ENCODE results near the gene ARHGAP44.

DNA sequence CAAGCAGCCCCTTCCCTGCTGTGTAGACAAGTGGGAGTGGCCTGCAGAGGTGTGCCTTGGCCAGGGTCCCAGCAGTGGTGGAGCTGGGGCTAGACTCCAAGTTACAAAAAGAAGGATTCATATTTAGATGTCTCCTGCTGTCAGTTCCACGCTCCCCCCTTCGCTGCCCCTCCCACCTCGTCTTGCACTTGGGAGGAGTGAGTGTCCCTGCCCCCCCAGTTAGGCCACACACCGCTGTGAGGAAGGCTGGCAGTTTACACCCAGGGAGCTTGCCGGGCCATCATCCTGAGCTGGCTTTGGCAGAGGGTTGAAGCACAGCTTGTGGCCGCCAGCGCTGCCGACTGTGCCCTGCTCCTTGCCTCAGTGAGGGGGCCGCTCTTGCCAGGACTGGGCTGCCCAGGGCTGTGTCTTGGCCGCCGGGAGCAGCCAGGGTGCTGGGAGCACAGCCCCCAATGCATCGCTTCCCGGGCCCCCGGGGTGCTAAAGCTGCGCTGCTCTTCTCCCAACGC lies 184.3 kb downstream of the ARHGAP44 start:
- TF ChIP-seq SP2 (IDR thresholded peaks at IDR 0.05; ENCODE audit: low read length): no peak
- TF ChIP-seq POLR2A (IDR thresholded peaks at IDR 0.05; ENCODE audit: control extremely low read depth in 1 of 2, low read depth in 2 of 2, low read length in 2 of 2): no peak
- TF ChIP-seq, protein P1, sequence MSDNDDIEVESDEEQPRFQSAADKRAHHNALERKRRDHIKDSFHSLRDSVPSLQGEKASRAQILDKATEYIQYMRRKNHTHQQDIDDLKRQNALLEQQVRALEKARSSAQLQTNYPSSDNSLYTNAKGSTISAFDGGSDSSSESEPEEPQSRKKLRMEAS (IDR thresholded peaks at IDR 0.05): no peak
- TF ChIP-seq EZH2 (IDR thresholded peaks at IDR 0.05; ENCODE audit: low read depth, low read length, severe bottlenecking): no peak
- no peak for TF ChIP-seq JUND (IDR thresholded peaks at IDR 0.05; ENCODE audit: low read length)
- TF ChIP-seq CEBPB (IDR thresholded peaks at IDR 0.05; ENCODE audit: low read depth, low read length): no peak
- TF ChIP-seq POLR2AphosphoS5 (IDR thresholded peaks at IDR 0.05; ENCODE audit: low read depth, low read length): no peak
- no peak; the same call in 1 of the 2 replicates for TF ChIP-seq TBP (IDR thresholded peaks at IDR 0.05; ENCODE audit: low read depth, low read length)
- TF ChIP-seq, protein P2, sequence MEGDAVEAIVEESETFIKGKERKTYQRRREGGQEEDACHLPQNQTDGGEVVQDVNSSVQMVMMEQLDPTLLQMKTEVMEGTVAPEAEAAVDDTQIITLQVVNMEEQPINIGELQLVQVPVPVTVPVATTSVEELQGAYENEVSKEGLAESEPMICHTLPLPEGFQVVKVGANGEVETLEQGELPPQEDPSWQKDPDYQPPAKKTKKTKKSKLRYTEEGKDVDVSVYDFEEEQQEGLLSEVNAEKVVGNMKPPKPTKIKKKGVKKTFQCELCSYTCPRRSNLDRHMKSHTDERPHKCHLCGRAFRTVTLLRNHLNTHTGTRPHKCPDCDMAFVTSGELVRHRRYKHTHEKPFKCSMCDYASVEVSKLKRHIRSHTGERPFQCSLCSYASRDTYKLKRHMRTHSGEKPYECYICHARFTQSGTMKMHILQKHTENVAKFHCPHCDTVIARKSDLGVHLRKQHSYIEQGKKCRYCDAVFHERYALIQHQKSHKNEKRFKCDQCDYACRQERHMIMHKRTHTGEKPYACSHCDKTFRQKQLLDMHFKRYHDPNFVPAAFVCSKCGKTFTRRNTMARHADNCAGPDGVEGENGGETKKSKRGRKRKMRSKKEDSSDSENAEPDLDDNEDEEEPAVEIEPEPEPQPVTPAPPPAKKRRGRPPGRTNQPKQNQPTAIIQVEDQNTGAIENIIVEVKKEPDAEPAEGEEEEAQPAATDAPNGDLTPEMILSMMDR (IDR thresholded peaks at IDR 0.05; ENCODE audit: control extremely low read depth in 1 of 3, insufficient read depth in 1 of 3, low read depth in 1 of 3, low read length in 3 of 3): no peak
- TF ChIP-seq NRF1 (IDR thresholded peaks at IDR 0.05; ENCODE audit: low read depth, low read length): no peak

Data from H1 (cell line).